ENCODE data around the gene FKBP7.
A peak's percentile ranks its signal among the peaks of the same experiment; 100 is the strongest.
"Not testable (repeated sequence)": the region's sequence is repeated elsewhere in the genome, so short reads cannot be mapped to it uniquely, and the experiment has no call there.

The FKBP7 gene

GRCh38 chr2:178448968-178449661 is 29.3 kb downstream of the FKBP7 start:
- DNase-seq: no peak

GRCh38 chr2:178441426-178441825 is 37.0 kb downstream of the FKBP7 start:
- peak; percentile 63 for DNase-seq

GRCh38 chr2:178436662-178437061 is 41.7 kb downstream of the FKBP7 start:
- DNase-seq: no peak

GRCh38 chr2:178429336-178429735 is 49.1 kb downstream of the FKBP7 start:
- DNase-seq: no peak

GRCh38 chr2:178428396-178428806 is 50.0 kb downstream of the FKBP7 start:
- no peak for DNase-seq

- DNase-seq: no peak
Measured at GRCh38 chr2:178427458-178427857, 50.9 kb downstream of the FKBP7 start.

- no peak for DNase-seq
Measured at GRCh38 chr2:178426388-178426787, 52.0 kb downstream of the FKBP7 start.

- no peak for DNase-seq
Measured at GRCh38 chr2:178425255-178425827, 53.1 kb downstream of the FKBP7 start.

- not testable (repeated sequence) for DNase-seq
Measured at GRCh38 chr2:178423746-178424145, 54.7 kb downstream of the FKBP7 start.

- no peak for DNase-seq
Measured at GRCh38 chr2:178422097-178422496, 56.3 kb downstream of the FKBP7 start.

GRCh38 chr2:178420463-178420999 is 57.9 kb downstream of the FKBP7 start:
- DNase-seq: no peak

- no peak for DNase-seq
Measured at GRCh38 chr2:178419123-178419522, 59.3 kb downstream of the FKBP7 start.

- no peak for DNase-seq
Measured at GRCh38 chr2:178418426-178418825, 60.0 kb downstream of the FKBP7 start.

GRCh38 chr2:178417916-178418315 is 60.5 kb downstream of the FKBP7 start:
- no peak for DNase-seq

GRCh38 chr2:178415979-178416378 is 62.4 kb downstream of the FKBP7 start:
- no peak for DNase-seq

GRCh38 chr2:178414266-178415247 is 63.8 kb downstream of the FKBP7 start:
- DNase-seq: peak; percentile 96

All from fibroblast of skin of abdomen (primary cell).